GM18858 (cell line): Measurements from ENCODE around the gene POLE.

Experiments used
- ATAC-seq: cut with Tn5 transposase; IDR thresholded peaks from one replicate; pipeline ENCODE4 v1.9.1; 2021; ENCODE audit not compliant: unreplicated experiment

Gene POLE

DNA sequence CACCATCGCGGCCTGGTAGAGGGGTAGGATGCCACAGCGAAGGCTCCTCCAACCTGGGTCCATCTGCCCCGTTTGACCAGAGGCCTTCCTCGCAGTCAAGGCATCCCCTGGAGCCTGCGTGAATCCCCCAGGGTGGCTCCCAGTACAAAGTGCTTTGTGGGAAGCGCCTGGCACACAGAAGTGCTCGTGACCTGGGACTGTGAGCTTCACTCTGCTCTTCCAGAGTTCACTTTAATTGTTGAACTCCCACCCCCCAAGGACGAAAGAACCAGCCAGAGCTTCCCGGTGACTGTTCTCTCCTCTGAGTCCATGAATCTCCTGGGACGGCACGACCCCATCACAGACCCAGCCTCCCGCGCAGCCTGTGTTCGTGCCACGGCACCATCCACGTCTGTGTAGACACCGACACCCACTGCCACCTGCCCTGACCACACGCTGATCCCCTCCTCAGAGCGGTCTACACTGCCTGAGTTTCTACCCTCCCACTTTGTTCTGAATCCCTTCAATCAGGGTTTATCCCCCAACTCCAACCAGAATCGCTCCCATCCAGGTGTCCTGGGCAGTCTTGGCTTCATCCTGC is 52.6 kb downstream of the POLE start:
- ATAC-seq: no peak

DNA sequence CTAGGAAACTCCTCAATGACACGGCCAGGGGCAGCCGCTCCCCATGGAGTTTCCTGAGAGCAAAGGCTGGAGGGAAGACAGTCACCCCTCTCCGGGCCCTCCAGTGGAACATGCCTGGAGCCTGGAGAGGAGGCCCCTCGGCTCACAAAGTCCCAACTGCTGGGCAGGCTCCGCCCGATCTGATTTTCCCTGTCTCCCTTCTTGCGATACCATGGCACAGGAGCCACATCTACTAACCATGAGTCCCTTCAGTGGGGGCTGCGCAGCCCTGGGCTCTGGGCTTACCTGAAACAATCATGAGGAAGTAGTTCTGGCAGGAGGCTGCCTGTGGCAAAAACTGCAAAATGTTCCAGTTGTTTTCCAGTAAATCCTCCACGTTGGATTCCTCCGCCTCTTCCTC is 53.2 kb downstream of the POLE start:
- no peak for ATAC-seq

DNA sequence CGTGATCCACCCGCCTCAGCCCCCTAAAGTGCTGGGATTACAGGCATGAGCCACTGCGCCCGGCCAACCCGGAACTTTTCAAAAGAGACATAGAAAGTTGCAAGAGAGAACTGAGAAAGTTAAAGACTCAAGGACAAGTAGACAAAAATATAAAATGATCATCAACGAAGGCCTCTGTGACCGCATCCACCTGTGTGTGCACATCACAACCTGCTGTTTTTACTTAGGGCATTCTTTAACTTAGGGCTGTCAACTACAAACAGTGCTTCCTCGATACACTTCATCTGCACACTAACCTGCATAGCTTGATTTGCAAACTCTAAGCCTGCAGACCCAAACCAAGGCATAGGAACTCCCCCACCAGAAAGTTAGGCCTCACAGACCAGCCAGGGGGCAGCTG is 53.7 kb downstream of the POLE start:
- no peak for ATAC-seq

DNA sequence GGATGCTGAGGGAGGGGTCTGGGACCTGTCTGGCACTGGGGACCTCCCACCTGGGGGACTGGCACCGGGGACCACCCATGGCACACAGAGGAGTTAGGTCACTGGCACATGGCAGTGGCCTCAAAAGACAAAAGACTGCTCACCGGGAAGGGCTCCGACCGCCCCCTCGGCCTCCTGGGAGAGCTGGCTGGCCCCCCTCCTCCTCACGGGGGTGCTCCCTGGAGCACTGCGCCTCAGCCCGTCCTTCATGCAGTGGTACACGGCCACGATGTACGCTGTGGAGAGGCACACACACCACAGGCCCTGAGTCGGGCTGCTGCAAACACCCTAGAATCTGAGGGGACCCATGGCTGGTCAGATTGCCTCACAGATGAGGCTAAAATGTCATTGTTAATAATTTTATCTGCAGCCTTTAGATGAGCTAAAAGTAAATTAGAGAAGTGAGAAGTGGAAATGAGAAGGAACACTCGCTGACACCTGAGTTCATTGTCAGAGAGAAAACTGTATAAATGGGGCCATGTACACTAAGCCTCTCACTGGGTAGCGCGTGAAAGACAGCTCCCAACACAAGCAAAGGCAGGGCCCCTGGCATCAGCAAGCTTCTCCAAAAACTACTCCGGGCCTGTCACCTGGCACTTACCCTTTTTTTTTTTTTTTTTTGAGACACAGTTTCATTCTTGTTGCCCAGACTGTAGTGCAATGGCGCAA is 54.5 kb downstream of the POLE start:
- no peak for ATAC-seq

DNA sequence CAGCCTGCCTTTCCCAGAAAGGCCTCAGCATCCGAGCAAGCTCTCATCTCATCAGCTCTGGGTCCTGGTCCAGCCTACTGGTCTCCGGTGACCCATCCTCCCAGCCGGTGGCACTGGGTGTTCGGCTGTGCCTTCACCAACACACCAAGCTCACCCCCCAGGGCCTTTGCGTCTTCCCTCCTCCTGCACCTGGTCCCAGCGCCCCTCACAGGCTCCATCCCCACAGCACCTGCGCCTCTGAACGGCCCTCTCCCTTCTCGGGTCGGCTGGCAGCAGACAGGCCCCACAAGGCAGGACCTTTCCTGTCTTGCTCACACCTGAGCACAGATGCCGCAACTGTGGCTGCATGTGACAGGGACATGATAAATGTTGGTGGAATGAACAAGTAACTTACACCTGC is 55.5 kb downstream of the POLE start:
- no peak for ATAC-seq

DNA sequence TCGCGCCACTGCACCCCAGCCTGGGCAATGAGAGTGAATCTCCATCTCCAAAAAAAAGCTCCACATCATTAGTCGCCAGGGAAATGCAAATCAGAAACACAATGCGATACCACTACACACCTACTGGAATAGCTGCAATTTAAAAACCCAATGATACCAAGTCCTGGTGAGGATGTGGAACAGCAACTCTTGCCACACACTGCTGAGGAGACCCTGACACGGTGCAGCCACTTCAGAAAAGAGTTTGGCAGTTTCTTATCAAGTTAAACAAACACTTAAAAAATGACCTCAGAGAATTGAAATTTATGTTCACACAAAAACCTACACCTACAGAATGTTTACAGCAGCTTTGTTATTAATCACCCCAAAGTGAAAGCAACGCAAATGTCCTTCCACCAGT is 56.5 kb downstream of the POLE start:
- no peak for ATAC-seq

DNA sequence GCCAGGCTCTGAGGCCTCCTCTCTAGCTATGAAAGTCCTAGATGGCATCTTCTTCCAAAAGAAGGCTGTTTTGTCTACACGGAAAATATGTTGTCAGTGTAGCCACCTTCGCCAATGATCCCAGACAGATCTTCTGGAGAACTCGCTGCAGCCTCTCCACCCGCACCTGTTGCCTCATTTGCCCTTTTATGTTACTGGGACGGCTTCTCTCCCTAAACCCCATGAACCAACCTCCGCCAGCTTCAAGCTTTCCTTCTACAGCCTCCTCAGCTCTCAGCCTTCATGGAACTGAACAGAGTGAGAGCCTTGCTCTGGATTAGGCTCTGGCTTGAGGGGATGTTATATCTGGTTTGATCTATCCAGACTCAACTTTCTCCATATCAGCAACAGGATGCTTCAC is 57.8 kb downstream of the POLE start:
- no peak for ATAC-seq

DNA sequence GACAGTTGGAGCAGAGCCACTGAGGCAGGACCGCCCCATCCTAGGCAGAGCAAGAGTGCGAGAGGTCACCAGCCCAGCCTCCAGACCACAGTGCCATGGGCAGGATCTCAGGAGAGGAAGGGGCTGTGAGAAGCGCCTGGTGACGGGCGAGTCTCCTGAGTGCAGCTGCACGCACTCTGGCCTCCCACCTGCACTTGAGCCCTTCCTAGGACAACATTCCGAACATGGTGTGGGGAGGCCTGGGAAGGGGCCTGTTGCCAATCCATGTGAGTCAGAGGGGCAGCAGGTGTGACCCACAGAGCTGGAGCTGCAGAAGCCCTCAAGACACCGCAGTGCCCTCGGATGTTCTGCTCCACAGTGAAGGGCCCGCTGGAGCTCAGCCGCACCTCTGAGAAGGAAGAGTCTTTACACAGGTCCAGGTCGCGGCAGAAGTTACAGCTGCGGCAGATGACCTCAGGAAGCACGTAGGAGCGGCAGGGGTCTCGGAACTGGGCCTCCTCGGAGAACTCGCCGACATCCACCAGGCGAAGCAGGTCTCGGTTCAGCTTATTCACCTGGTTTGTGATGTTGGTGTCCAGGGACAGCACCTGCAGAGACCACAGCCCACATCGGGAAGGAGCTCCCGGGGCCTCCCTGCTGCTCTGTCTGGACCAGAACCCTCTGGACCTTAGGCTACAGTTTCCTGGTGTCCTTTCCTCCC is 61.3 kb downstream of the POLE start:
- ATAC-seq: no peak

DNA sequence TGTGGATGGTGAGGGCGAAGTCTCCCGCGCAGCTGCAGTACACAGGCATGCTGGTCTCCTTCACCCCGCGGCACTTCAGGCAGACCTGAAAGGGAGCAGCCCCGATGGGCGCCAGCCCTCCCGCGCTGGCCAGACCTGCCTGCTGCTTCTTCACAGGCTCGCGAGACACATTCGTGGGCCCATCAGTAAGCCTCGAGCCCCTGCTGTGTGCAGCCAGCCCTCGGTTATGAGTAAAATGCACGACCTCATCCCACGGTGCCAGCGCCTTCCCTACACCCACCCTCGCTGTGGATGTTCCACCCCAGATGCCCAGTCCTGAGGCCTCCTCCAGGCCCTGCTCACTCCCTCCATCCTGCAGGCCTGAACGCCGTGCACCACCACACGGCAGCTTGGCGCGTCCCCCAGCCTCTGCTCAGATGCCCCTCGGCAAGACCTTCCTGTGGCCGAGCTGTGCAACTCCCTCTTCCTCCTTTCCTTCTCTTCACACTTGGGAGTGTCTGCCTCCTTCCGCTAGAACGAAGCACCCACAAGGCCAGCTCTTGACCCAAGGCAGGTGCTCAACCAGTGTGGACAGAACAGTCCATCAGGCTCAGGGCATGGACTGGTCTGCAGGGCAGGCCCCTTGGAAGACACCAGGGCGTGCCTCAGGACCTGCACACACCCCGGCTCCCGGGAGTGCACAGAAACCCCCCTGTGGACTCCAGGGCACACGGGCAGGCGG is 62.1 kb downstream of the POLE start:
- no peak for ATAC-seq

DNA sequence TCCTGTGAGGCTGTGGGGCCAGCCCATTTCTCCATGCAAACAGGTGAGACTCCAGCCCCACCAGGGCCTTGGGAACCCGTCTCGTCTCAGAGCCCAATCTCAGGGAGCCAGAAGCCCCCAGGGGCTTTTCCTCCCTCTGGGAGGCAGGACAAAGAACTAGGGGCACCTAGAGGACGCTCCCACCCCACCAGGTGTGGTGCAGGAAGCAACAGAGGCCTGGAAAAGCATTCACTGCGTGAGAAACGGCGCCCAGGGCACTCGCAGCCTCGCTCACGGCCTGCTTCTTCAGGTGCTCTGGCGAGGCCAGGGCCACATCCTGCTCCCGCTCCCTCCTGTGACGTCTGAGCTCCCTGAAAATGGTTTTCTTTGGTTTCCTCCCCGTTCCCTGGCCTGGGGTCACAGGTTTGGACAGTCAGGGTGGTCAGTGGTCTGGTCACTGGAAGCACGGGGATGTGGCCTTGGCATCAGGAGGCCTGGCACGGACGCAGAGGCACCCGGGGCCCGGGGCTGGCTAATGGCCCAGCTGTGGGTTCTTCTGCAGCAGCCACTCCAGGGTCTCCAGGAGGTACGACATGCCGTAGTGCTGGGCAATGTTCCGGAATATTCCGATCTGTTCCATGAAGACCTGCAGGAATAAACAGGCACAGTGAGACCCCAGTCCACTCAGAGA is 62.8 kb downstream of the POLE start:
- ATAC-seq: no peak

DNA sequence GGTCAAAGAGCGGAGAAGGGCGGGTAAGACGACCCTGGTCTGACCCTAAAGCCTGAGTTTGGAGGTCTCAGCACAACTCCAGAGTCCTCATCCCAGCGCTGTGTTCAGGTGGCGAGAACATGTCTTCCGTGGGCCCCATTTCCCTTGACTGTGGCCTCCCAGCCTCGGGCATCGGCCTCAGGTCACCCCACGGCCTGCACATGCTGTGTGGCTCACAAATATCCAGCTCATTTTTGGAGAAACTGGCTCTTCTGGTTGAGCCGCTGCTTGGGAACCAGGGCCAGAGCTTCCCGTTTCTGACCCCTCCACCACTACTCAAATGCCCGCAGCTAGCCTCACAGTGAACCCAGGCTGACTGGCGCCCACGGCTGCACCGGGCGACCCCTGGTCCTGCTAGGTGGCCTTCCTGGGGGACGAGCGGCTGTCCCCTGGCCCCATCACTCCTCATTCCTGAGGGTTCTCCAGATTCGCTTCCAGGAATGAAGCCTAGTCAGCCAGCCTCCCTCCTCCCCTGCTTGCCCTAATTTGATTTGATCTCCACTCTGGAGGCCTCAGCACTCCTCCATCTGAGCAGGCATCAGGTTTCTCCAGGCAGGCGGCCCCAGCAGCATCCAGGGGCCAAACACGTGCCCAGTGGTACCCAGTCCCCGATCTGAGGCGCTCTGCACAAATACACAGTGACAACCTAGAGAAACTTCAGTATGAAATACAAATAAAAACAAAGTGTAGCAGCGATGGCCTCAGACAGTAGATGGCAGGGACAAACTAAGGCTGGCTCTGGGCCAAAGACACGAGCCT is 63.9 kb downstream of the POLE start:
- no peak for ATAC-seq

DNA sequence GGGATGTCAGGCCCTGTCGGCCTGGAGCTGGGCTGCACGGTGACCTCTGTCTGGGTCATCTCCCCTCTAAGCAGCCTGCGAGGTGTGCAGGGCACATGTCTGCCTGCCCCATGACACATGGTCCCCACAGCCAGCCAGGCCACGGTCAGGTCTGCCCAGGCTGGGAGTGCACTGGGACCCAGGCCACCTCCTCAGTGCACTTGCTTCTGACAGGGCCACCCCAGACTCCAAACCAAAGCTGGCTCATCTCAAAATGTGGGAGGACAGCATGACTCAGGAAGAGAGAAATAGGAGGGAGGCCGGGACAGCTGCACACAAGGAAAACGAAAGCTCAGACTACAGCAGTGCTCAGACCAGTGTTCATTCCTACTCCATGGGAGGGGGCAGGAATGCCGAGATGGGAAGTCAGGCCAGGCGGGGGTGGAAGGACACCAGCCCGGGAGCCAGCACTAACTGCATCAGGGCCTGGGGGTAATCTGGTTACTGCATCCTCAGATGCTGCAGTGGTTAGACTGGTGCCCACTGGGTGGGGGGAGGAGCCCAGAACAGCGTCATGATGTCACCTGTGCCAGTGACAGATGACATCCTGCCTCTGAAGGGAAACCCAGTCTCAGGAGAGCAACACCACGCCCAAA is 64.6 kb downstream of the POLE start:
- ATAC-seq: no peak

DNA sequence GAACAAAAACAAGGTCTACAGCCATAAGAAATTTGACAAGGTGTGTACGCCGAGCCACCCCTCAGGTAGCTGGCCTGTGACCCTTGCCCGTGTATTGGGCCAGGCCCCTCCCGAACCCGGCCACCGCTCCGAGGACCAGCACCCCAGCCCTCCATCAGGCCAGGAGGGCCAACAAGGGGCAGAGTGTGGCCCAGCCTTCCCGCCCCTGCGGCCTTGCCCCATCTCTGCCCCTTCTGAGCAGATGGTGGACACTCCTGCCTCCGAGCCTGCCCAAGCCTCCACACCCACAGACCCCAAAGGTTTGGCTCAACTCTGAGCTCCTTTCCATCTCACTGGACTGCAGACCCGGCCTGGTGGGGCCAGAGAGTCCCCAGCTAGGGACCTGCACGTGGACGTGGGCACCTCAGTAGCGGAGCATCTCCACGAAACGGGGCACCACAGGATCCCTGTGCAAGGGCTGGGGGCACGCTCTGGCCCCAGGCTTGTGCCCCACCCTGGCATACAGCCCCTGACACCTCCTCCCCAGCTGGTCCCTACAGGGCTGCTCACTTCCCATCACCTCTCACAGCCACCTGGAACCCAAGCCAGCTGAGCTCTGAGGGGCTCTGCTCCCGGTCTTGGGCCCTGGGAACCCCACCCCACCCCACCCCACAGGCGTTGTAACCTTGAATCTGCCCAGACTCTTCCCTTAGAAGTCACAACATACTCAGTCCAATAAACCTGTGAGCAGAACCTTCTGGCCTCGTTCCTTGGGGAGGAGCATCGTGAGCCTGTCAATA is 65.3 kb downstream of the POLE start:
- ATAC-seq: no peak

DNA sequence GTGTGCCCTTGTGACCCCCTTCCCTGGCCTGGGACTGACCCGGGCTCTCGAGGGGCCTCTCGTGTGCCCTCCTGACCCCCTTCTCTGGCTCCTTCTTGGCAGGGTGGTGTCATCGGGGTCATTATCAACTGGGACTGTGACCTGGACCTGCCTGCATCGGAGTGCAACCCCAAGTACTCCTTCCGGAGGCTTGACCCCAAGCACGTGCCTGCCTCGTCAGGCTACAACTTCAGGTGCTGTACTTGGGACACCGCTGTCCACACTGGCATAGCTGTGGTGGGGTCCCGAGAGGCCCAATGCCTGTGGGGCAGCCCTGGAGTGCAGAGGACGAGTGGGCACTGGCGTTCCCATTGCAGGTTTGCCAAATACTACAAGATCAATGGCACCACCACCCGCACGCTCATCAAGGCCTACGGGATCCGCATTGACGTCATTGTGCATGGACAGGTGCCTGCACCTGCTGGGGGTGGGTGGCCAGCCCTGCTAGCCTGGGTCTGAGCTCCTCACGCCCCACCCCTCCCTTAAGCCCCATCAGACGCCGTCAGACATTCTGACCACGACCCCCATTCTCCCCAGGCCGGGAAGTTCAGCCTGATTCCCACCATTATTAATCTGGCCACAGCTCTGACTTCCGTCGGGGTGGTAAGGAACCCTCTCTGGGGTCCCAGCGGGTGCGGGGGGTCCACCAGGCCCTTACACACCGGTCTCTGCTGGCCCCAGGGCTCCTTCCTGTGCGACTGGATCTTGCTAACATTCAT is 66.1 kb downstream of the POLE start:
- ATAC-seq: no peak

DNA sequence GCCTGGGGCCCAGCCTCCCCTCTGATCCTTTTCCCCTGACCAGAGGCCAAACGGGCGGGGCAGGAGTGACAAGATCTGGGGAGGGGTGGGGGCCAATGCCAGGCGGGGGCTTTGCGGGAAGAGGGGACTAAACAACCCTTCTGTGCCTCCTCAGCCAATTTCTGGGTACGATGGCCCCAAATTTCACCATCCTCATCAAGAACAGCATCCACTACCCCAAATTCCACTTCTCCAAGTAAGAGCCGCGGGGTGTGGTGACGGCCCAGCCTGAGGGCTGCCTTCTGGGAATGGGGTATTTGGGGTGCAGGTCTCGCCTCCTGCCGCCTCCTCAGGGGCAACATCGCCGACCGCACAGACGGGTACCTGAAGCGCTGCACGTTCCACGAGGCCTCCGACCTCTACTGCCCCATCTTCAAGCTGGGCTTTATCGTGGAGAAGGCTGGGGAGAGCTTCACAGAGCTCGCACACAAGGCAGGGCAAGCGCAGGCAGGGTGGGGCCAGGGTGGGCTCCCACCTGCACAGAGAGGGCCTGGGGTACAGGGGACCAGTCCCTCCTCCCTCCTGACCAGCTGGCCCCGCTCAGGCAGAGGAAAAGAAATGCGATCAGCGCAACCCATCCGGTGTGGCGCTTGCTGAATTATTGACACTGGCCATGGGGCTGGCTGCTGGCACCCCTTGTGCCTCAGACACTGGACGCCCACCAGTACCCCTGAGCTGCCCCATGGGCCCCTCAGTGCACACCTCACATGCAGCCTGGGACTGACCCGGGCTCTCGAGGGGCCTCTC is 66.8 kb downstream of the POLE start:
- ATAC-seq: no peak

DNA sequence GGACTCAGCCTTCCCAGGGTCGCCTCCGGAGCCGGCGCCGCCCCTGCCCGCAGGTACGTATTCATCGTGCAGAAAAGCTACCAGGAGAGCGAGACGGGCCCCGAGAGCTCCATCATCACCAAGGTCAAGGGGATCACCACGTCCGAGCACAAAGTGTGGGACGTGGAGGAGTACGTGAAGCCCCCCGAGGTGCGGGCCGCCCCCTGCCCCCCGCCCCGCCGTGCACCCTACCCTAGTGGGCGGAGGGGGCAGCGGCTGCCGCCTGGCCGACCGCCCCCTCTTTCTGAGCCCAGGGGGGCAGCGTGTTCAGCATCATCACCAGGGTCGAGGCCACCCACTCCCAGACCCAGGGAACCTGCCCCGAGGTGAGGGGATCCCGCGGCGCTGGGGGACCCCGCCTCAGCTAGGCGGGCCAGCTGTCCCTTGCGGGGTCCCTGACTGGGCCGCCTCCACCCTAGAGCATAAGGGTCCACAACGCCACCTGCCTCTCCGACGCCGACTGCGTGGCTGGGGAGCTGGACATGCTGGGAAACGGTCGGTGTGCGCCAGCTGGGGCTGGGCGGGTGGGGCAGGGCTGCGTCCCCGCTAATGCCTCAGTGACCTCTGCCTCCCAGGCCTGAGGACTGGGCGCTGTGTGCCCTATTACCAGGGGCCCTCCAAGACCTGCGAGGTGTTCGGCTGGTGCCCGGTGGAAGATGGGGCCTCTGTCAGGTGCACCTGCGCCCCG is 67.6 kb downstream of the POLE start:
- no peak for ATAC-seq

DNA sequence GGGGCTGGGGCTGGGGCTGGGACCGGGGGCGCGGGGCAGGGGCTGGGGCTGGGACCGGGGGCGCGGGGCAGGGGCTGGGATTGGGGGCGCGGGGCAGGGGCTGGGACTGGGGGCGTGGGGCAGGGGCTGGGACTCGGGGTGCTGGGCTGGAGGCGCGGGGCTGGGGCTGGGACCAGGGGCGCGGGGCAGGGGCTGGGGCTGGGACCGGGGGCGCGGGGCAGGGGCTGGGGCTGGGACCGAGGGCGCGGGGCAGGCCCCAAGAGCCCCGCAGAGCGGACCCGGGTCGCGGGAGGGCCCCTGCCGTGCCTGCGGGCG is 68.1 kb downstream of the POLE start:
- ATAC-seq: no peak
